Measurements from ENCODE around the gene ZNF441. TPM values are rescaled to one million over a fixed set of nuclear protein-coding genes. Genes with fewer than 3 reads are reported as not detected.

ZNF441 gene
- total and polyA plus RNA-seq, 10 of the 15 experiments (the other 5 are each of a cell fraction or from before 2014, with no cell fraction given): 1.0 to 9.4 (median 4.3) TPM

DNA sequence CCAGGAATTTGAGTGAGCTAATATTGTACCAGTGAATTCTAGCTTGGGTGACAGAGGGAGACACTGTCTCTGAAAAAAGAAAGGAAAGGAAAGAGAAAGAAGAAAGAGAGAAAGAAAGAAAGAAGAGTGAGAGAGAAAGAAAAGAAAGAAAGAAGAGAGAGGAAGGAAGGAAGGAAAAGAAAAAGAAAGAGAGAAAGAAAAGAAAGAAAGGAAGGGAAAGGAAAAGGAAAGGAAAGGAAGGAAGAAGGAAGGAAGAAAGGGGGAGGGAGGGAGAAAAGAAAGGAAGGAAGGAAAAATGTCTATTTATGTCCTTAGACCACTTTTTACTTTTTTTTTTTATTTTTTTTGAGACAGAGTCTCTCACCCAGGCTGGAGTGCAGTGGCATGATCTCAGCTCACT is 26.1 kb downstream of the ZNF441 start:
- in situ Hi-C loops (cut with MboI) (no loop called here), intact Hi-C loops (cut with micrococcal nuclease; ENCODE audit: unreplicated experiment) (no loop called here)
- SMC1A ChIA-PET (ENCODE audit: uncharacterized antibody, unreplicated experiment): interaction anchor here (1.0 kb wide), 1 partner anchor 12 kb away, joined by 3 read pairs; no protein-coding TSS in a partner anchor
- no peaks in the 10 kb centered on the region for H4K20me1 ChIP-seq (ENCODE audit: control insufficient read depth, insufficient read depth)
- no peak overlapping the region for H3K9ac ChIP-seq (ENCODE audit: control insufficient read depth, insufficient read depth, low read length)
- H3K4me2 ChIP-seq (ENCODE audit: control insufficient read depth, insufficient read depth): no peak overlapping the region
- H3K79me2 ChIP-seq (ENCODE audit: control insufficient read depth, insufficient read depth, low read length): no peaks in the 10 kb centered on the region
- FAIRE-seq (no peak), ATAC-seq (no peak), DNase-seq (ENCODE audit: low read depth, low spot score) (no peak)
- H3K9me3 ChIP-seq (replicated peaks; ENCODE audit: control insufficient read depth, insufficient read depth, low read length): peaks cover 2% of the 10 kb centered on the region; the same call in 1 of the 3 replicates
- CTCF ChIA-PET: interaction anchor here (0.6 kb wide), 1 partner anchor 187 kb away, joined by 4 read pairs; no protein-coding TSS in a partner anchor
- peaks cover 5% of the 10 kb centered on the region for H3K4me1 ChIP-seq (ENCODE audit: control insufficient read depth, insufficient read depth, low read length)
- TF ChIP-seq CBX3 (IDR thresholded peaks at IDR 0.05; ENCODE audit: borderline replicate concordance, low read depth) (no peak), NBN (IDR thresholded peaks at IDR 0.05) (no peak), PML (IDR thresholded peaks at IDR 0.05; ENCODE audit: low read length) (no peak)
- H2AFZ ChIP-seq (ENCODE audit: control insufficient read depth, low read depth, low read length): no peak overlapping the region
- RAD21 ChIA-PET (ENCODE audit: unreplicated experiment): no interaction called here
- H3K27me3 ChIP-seq (replicated peaks in 1 of 2; ENCODE audit: control insufficient read depth in 2 of 2, insufficient read depth in 2 of 2, low read length in 1 of 2): no peaks in the 10 kb centered on the region
- no peak overlapping the region for H3K27ac ChIP-seq (ENCODE audit: control insufficient read depth, insufficient read depth)
- POLR2A ChIA-PET: interaction anchor here (0.7 kb wide), 1 partner anchor 193 kb away, joined by 5 read pairs; no protein-coding TSS in a partner anchor
- no peaks in the 10 kb centered on the region for H3K36me3 ChIP-seq (ENCODE audit: control insufficient read depth in 2 of 2, insufficient read depth in 2 of 2, low read length in 1 of 2)
- no peak overlapping the region for H3K4me3 ChIP-seq
- no TSS peak for BruUV-seq (replicated peaks)

DNA sequence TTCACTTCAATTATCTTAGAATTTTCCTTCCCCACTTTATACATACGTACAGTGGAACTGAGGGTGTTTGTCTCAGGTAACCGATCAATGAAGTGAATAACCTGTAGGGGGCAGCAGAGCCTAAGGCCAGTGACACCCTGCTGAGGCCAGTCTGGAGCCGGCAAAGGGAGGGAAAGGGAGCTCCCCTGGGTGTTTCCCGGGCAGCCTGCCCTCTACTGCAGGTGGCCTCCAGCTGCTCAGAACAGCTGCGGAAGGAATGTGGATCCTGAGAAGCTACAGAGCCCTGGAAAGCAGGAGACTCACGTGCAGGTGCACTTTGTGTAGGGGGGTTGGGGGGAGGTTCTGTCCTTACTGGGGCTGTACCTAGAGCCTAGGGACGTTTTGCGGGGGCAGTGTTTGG is 30.7 kb downstream of the ZNF441 start:
- BruUV-seq (replicated peaks): no TSS peak
- 23% methylated on average over 8 of the region's 8 CpGs for WGBS (ENCODE audit: insufficient coverage, insufficient replicate concordance, low lambda C conversion rate, missing lambda C conversion rate)
- Histone ChIP-seq H3K27ac (ENCODE audit: control insufficient read depth, insufficient read depth) (no peak overlapping the region), H2AFZ (ENCODE audit: control insufficient read depth, low read depth, low read length) (peak overlapping the region; percentile 86), H4K20me1 (ENCODE audit: control insufficient read depth, insufficient read depth) (no peaks in the 10 kb centered on the region), H3K9ac (ENCODE audit: control insufficient read depth, insufficient read depth, low read length) (no peak overlapping the region), H3K4me2 (ENCODE audit: control insufficient read depth, insufficient read depth) (peak overlapping the region; percentile 72), H3K4me1 (ENCODE audit: control insufficient read depth, insufficient read depth, low read length) (peaks cover 7% of the 10 kb centered on the region), H3K36me3 (ENCODE audit: control insufficient read depth in 2 of 2, insufficient read depth in 2 of 2, low read length in 1 of 2) (no peaks in the 10 kb centered on the region), H3K9me3 (replicated peaks; ENCODE audit: control insufficient read depth, insufficient read depth, low read length) (no peaks in the 10 kb centered on the region; the same call in 2 of the 3 replicates), H3K79me2 (ENCODE audit: control insufficient read depth, insufficient read depth, low read length) (no peaks in the 10 kb centered on the region), H3K27me3 (replicated peaks in 1 of 2; ENCODE audit: control insufficient read depth in 2 of 2, insufficient read depth in 2 of 2, low read length in 1 of 2) (no peaks in the 10 kb centered on the region), H3K4me3 (no peak overlapping the region)
- ChIA-PET CTCF (interaction anchor here (0.6 to 4.2 kb wide), 55 partner anchors 10 to 755 kb away, joined by 3 to 74 read pairs (median 5); partner anchors contain the start of genes ZNF20, ZNF439, ZNF440 and ZNF441), POLR2A (interaction anchor here (0.6 to 1.6 kb wide), 6 partner anchors 14 to 289 kb away, joined by 3 to 10 read pairs (median 4); partner anchors contain the start of genes ZNF440 and ZNF700), SMC1A (ENCODE audit: uncharacterized antibody, unreplicated experiment) (interaction anchor here (0.6 to 2.1 kb wide), 16 partner anchors 15 to 536 kb away, joined by 3 to 36 read pairs (median 4); partner anchors contain the start of genes ZNF20, ZNF440, ZNF563 and ZNF69), RAD21 (ENCODE audit: unreplicated experiment) (interaction anchor here (0.6 to 2.5 kb wide), 25 partner anchors 10 to 568 kb away, joined by 3 to 40 read pairs (median 6); partner anchors contain the start of genes ZNF20, ZNF44, ZNF440 and ZNF441)
- peak; percentile 90 for ATAC-seq
- FAIRE-seq: no peak
- DNase-seq (ENCODE audit: low read depth, low spot score): peak; percentile 54
- intact Hi-C loops (cut with micrococcal nuclease; ENCODE audit: unreplicated experiment) (loop anchor here (1.0 to 5.0 kb wide), 2 partner anchors 125 to 344 kb away; no protein-coding TSS in a partner anchor), in situ Hi-C loops (cut with MboI) (loop anchor here (5.0 kb wide), 1 partner anchor 345 kb away; the partner anchor contains the start of gene ZNF20)
- TF ChIP-seq ZNF217 (IDR thresholded peaks at IDR 0.05) (no peak), SPI1 (IDR thresholded peaks at IDR 0.05; ENCODE audit: borderline replicate concordance, insufficient read depth, low read depth, low read length) (no peak), CHD1 (IDR thresholded peaks at IDR 0.05; ENCODE audit: low read depth, low read length) (no peak), CBX5 (IDR thresholded peaks at IDR 0.05; ENCODE audit: low read depth) (0 out of 2 replicates have a peak, but pooled peaks have one; percentile 38), TCF7 (IDR thresholded peaks at IDR 0.05; ENCODE audit: borderline replicate concordance) (no peak), HCFC1 (IDR thresholded peaks at IDR 0.05; ENCODE audit: low read length) (no peak)
- TF ChIP-seq, protein P1, sequence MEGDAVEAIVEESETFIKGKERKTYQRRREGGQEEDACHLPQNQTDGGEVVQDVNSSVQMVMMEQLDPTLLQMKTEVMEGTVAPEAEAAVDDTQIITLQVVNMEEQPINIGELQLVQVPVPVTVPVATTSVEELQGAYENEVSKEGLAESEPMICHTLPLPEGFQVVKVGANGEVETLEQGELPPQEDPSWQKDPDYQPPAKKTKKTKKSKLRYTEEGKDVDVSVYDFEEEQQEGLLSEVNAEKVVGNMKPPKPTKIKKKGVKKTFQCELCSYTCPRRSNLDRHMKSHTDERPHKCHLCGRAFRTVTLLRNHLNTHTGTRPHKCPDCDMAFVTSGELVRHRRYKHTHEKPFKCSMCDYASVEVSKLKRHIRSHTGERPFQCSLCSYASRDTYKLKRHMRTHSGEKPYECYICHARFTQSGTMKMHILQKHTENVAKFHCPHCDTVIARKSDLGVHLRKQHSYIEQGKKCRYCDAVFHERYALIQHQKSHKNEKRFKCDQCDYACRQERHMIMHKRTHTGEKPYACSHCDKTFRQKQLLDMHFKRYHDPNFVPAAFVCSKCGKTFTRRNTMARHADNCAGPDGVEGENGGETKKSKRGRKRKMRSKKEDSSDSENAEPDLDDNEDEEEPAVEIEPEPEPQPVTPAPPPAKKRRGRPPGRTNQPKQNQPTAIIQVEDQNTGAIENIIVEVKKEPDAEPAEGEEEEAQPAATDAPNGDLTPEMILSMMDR (IDR thresholded peaks at IDR 0.05 in 2 of 3, conservative IDR thresholded peaks at IDR 0.05 in 1 of 3; ENCODE audit: control insufficient read depth in 2 of 3, extremely low read depth in 1 of 3, insufficient read depth in 1 of 3, low read depth in 3 of 3, low read length in 3 of 3): peak; percentile 84 to 90 (median 86); a peak in 5 of 6 replicates
- TF ChIP-seq, protein P2, sequence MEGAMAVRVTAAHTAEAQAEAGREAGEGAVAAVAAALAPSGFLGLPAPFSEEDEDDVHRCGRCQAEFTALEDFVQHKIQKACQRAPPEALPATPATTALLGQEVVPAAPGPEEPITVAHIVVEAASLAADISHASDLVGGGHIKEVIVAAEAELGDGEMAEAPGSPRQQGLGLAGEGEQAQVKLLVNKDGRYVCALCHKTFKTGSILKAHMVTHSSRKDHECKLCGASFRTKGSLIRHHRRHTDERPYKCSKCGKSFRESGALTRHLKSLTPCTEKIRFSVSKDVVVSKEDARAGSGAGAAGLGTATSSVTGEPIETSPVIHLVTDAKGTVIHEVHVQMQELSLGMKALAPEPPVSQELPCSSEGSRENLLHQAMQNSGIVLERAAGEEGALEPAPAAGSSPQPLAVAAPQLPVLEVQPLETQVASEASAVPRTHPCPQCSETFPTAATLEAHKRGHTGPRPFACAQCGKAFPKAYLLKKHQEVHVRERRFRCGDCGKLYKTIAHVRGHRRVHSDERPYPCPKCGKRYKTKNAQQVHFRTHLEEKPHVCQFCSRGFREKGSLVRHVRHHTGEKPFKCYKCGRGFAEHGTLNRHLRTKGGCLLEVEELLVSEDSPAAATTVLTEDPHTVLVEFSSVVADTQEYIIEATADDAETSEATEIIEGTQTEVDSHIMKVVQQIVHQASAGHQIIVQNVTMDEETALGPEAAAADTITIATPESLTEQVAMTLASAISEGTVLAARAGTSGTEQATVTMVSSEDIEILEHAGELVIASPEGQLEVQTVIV (IDR thresholded peaks at IDR 0.05; ENCODE audit: borderline replicate concordance, partially characterized antibody): no peak
- TF ChIP-seq, protein P3, sequence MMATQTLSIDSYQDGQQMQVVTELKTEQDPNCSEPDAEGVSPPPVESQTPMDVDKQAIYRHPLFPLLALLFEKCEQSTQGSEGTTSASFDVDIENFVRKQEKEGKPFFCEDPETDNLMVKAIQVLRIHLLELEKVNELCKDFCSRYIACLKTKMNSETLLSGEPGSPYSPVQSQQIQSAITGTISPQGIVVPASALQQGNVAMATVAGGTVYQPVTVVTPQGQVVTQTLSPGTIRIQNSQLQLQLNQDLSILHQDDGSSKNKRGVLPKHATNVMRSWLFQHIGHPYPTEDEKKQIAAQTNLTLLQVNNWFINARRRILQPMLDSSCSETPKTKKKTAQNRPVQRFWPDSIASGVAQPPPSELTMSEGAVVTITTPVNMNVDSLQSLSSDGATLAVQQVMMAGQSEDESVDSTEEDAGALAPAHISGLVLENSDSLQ (IDR thresholded peaks at IDR 0.05): no peak
